CD4-positive, alpha-beta T cell treated with Interleukin-4 for 1 hour (primary cell): ENCODE results near the gene ABHD3.
A peak's percentile ranks its signal among the peaks of the same experiment; 100 is the strongest.
"Not testable (repeated sequence)": the region's sequence is repeated elsewhere in the genome, so short reads cannot be mapped to it uniquely, and the experiment has no call there.

Experiments
- DNase-seq, 2 donors: peaks; one replicate each; pipeline ENCODE4 v3.0.0-alpha.2; 2020 to 2022

Gene ABHD3

DNA sequence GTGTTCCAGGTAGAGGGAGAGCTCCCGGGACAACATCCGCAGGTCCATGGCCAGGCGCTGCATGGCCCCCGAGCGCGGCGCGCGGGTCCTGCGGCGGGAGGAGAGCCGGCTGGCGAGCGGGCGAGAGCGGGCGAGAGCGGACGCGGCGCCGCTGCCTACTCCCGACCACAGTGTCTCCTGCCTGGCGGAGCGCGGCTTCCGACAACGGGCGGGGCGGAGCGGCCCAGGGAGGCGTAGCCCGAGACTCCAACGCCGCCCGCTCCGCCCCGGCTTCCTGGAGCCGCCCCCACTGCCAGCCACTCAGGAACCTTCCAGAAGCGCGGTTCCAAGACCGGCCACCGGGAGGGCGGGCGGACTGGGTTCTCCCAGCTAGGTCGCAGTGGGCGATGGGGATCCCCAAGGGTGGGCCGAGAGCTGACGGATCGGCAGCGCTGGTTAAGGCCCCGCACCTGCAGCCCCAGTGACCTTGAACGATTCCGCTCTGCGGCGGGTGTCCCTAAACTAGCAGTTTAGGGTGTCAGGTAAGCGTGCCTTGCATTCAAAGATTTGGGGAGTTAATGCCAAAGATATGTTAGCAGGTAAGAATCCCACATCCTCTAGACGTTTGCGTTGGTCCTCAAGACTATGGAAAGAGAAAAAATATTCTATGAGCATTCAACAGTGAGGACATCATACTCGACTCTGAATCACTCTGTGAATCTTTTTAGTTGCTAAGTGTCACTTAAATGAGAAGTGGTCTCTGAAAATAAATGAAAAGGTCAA lies at the start of gene ABHD3:
ABHD3 (minus strand) TSS at position 172 of the 762 bp plus-strand sequence; CDS start at position 63, 109 bp downstream.
- peak; percentile 90 to 93 for DNase-seq

- DNase-seq, result no peak
Observed at GRCh38 chr18:21747764-21748693, 43.5 kb upstream of the ABHD3 start.

GRCh38 chr18:21747268-21747667 lies 42.7 kb upstream of the ABHD3 start:
- DNase-seq, result no peak

GRCh38 chr18:21745231-21745630 lies 40.7 kb upstream of the ABHD3 start:
- peak in 1 of 2 donors; percentile 16 for DNase-seq

- DNase-seq, result peak in 1 of 2 donors; percentile 52
Observed at GRCh38 chr18:21743166-21743832, 38.7 kb upstream of the ABHD3 start.

DNA sequence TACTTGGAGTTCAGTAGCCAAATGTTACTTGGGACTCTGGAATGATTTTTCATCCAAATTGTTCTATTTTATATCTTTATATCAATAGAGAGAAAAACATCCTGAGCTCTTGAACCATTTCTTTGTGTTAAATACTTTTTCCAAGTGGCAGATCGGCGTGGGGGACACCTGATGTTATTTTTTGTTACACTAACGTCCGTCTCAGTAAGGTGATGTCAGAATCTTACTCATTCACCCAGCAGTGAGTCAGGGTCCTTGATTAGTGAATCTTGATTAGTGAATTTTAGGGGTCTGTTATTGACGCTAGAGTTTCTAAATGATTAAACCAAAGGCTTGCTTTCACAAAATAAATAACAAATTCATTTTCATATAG lies 37.7 kb upstream of the ABHD3 start:
- no peak for DNase-seq

- DNase-seq, result peak in 1 of 2 donors; percentile 15
Observed at GRCh38 chr18:21741562-21742314, 37.2 kb upstream of the ABHD3 start.

DNA sequence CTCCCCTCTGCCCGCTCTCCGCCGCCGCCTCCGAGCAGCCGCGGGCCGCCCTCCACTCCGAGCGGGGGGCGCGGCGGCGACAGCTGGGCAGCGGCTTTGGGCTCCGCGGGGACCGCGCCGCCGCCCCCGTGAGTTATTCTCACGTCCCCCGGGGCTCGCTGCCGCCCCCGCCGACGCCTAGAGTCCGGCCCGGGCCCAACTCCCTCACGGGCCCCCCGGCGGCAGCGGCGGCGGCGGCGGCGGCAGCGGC lies 36.7 kb upstream of the ABHD3 start:
- DNase-seq, result no peak

- DNase-seq, result peak; percentile 97
Observed at GRCh38 chr18:21740538-21741311, 36.2 kb upstream of the ABHD3 start, which contains the start of gene MIB1. MIB1 (plus strand) TSS chr18:21740792; CDS start chr18:21741584, 792 bp downstream.

GRCh38 chr18:21739604-21740537 lies 35.3 kb upstream of the ABHD3 start:
- DNase-seq, result peak in 1 of 2 donors; percentile 10

GRCh38 chr18:21736926-21737325 lies 32.4 kb upstream of the ABHD3 start:
- not testable (repeated sequence) for DNase-seq

DNA sequence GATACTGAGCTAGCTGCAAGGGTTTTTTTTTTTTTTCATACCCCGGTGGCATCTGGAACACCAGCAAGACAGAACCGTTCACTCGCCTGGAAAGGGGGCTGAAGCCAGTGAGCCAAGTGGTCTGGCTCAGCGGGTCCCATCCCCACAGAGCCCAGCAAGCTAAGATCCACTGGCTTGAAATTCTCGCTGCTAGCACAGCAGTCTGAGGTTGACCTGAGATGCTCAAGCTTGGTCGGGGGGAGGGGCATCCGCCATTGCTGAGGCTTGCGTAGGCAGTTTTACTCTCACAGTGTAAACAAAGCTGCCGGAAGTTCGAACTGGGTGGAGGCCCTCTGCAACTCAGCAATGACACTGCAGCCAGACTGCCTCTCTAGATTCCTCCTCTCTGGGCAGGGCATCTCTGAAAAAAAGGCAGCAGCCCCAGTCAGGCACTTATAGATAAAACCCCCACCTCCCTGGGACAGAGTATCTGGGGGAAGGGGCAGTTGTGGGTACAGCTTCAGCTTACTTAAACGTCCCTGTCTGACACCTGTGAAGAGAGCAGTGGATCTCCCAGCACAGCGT lies 31.0 kb upstream of the ABHD3 start:
- DNase-seq, result peak; percentile 58 to 74

GRCh38 chr18:21733011-21733410 lies 28.4 kb upstream of the ABHD3 start:
- DNase-seq, result no peak

- no peak for DNase-seq
Observed at GRCh38 chr18:21727702-21728101, 23.1 kb upstream of the ABHD3 start.

DNA sequence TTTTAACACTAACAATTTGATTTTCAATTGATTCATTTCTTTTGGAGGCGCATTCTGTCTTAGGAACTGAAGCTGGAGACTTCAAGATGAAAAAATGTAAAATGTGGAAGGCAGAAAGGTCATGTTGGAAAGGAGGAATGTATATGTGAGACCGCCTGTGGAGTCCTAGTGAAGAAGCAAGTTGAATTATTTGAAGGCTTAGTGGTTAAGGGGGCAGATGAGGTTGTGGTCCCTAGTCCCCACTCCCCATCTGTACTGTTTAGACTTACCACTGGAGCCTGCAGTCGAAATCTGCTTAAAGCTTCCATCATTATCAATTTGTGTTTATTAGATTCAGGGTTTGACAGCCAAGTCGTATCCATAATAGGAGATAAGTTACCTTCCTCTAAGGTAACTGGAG lies 20.6 kb upstream of the ABHD3 start:
- DNase-seq, result no peak

GRCh38 chr18:21722687-21723086 lies 18.1 kb upstream of the ABHD3 start:
- DNase-seq, result no peak

- no peak for DNase-seq
Observed at GRCh38 chr18:21714474-21714873, 9.9 kb upstream of the ABHD3 start.

- not testable (repeated sequence) for DNase-seq
Observed at GRCh38 chr18:21707130-21707529, 2.6 kb upstream of the ABHD3 start.

GRCh38 chr18:21706386-21706865 lies 1.9 kb upstream of the ABHD3 start:
- DNase-seq, result no peak

DNA sequence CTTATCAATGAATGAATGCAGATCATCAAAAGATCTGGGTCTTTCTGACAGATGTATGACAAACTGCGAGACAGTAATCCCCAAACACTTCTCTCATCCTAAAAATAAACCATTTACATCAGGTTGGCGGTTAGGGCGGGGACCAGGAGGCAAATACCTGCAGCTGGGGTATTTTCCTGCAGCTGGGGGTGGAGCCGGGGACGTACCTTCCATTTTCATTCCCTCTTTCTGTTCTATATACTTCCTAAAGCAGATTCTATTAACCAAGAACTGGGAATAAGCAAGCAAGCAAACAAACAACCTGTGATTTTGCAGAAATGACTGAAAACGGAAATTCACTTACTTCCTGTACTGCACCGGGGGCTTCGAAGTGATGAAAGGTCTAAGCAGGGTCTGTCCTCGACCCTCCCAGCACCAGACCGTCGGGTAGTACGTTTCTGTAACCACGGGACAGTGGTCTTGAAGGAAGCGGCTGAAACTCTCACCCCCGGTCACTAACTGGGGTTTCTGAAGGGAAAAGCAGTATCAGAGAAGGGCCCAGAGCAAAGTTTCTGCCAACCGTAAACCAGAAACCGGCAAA lies 1.2 kb downstream of the ABHD3 start:
- DNase-seq, result peak; percentile 22 to 44
